Measurements from ENCODE around the gene GALNT7. TPM values are rescaled to one million over a fixed set of nuclear protein-coding genes. Genes with fewer than 3 reads are reported as not detected.

Gene GALNT7
- total RNA-seq, 1 donor, result 18.8 TPM

GRCh38 chr4:173346074-173346473, 177.5 kb downstream of the GALNT7 start:
- Histone ChIP-seq H3K4me2 (ENCODE audit: insufficient read depth, low read length) (peak overlapping the region; percentile 62), H3K4me3 (ENCODE audit: insufficient read depth, low read length) (peak overlapping the region; percentile 14), H3K27me3 (ENCODE audit: insufficient read depth, low read length) (no peaks in the 10 kb centered on the region), H3K36me3 (ENCODE audit: insufficient read depth, low read length) (no peaks in the 10 kb centered on the region), H3K4me1 (ENCODE audit: insufficient read depth, low read length) (peaks cover 19% of the 10 kb centered on the region), H3K79me2 (ENCODE audit: insufficient read depth, low read length) (no peaks in the 10 kb centered on the region), H4K20me1 (ENCODE audit: insufficient read depth, low read length) (no peaks in the 10 kb centered on the region), H3K27ac (ENCODE audit: low read depth, low read length) (peak overlapping the region; percentile 62), H3K9me3 (ENCODE audit: low read depth, low read length) (no peaks in the 10 kb centered on the region), H2AFZ (ENCODE audit: low read length) (peak overlapping the region; percentile 2)
- TF ChIP-seq CTCF (IDR thresholded peaks at IDR 0.05; ENCODE audit: extremely low read depth, low read depth, low read length), result no peak
- DNase-seq (ENCODE audit: insufficient read length, low spot score, missing footprints), result no peak

- Histone ChIP-seq H4K20me1 (ENCODE audit: insufficient read depth, low read length) (no peaks in the 10 kb centered on the region), H3K4me3 (ENCODE audit: insufficient read depth, low read length) (no peak overlapping the region), H3K9me3 (ENCODE audit: low read depth, low read length) (no peaks in the 10 kb centered on the region), H3K4me2 (ENCODE audit: insufficient read depth, low read length) (no peak overlapping the region), H3K79me2 (ENCODE audit: insufficient read depth, low read length) (no peaks in the 10 kb centered on the region), H3K36me3 (ENCODE audit: insufficient read depth, low read length) (no peaks in the 10 kb centered on the region), H3K27me3 (ENCODE audit: insufficient read depth, low read length) (no peaks in the 10 kb centered on the region), H2AFZ (ENCODE audit: low read length) (no peak overlapping the region), H3K27ac (ENCODE audit: low read depth, low read length) (no peak overlapping the region), H3K4me1 (ENCODE audit: insufficient read depth, low read length) (peaks cover 19% of the 10 kb centered on the region)
- DNase-seq (ENCODE audit: insufficient read length, low spot score, missing footprints), result no peak
- no peak for TF ChIP-seq CTCF (IDR thresholded peaks at IDR 0.05; ENCODE audit: extremely low read depth, low read depth, low read length)
Observed at GRCh38 chr4:173347467-173347866, 178.9 kb downstream of the GALNT7 start.

GRCh38 chr4:173357939-173358338, 189.3 kb downstream of the GALNT7 start:
- no peaks in the 10 kb centered on the region for H3K9me3 ChIP-seq (ENCODE audit: low read depth, low read length)
- no peak overlapping the region for H3K27ac ChIP-seq (ENCODE audit: low read depth, low read length)
- H3K4me3 ChIP-seq (ENCODE audit: insufficient read depth, low read length), result no peak overlapping the region
- no peaks in the 10 kb centered on the region for H4K20me1 ChIP-seq (ENCODE audit: insufficient read depth, low read length)
- TF ChIP-seq CTCF (IDR thresholded peaks at IDR 0.05; ENCODE audit: extremely low read depth, low read depth, low read length), result no peak
- no peaks in the 10 kb centered on the region for H3K79me2 ChIP-seq (ENCODE audit: insufficient read depth, low read length)
- H3K36me3 ChIP-seq (ENCODE audit: insufficient read depth, low read length), result no peaks in the 10 kb centered on the region
- DNase-seq (ENCODE audit: insufficient read length, low spot score, missing footprints), result no peak
- no peak overlapping the region for H2AFZ ChIP-seq (ENCODE audit: low read length)
- H3K4me2 ChIP-seq (ENCODE audit: insufficient read depth, low read length), result no peak overlapping the region
- no peaks in the 10 kb centered on the region for H3K27me3 ChIP-seq (ENCODE audit: insufficient read depth, low read length)
- H3K4me1 ChIP-seq (ENCODE audit: insufficient read depth, low read length), result no peaks in the 10 kb centered on the region

- Histone ChIP-seq H3K9me3 (ENCODE audit: low read depth, low read length) (no peaks in the 10 kb centered on the region), H3K79me2 (ENCODE audit: insufficient read depth, low read length) (no peaks in the 10 kb centered on the region), H3K27ac (ENCODE audit: low read depth, low read length) (no peak overlapping the region), H3K4me1 (ENCODE audit: insufficient read depth, low read length) (no peaks in the 10 kb centered on the region), H2AFZ (ENCODE audit: low read length) (peak overlapping the region; percentile 67), H3K36me3 (ENCODE audit: insufficient read depth, low read length) (no peaks in the 10 kb centered on the region), H3K27me3 (ENCODE audit: insufficient read depth, low read length) (no peaks in the 10 kb centered on the region), H3K4me2 (ENCODE audit: insufficient read depth, low read length) (peak overlapping the region; percentile 43), H3K4me3 (ENCODE audit: insufficient read depth, low read length) (no peak overlapping the region), H4K20me1 (ENCODE audit: insufficient read depth, low read length) (no peaks in the 10 kb centered on the region)
- TF ChIP-seq CTCF (IDR thresholded peaks at IDR 0.05; ENCODE audit: extremely low read depth, low read depth, low read length), result peak; percentile 44
- DNase-seq (ENCODE audit: insufficient read length, low spot score, missing footprints), result peak; percentile 77
Observed at GRCh38 chr4:173360587-173361221, 192.1 kb downstream of the GALNT7 start.

All from osteoblast (primary cell).